GM12878 (cell line): Measurements from ENCODE around the gene LYL1. TPM values are rescaled to one million over a fixed set of nuclear protein-coding genes. Genes with fewer than 3 reads are reported as not detected.
A peak's percentile ranks its signal among the peaks of the same experiment; 100 is the strongest.

ENCODE experiments used
- CBX5 ChIP-seq: sonication (generic); IDR thresholded peaks from 2 replicates; pipeline ENCODE4 v1.6.1; 2016; ENCODE audit warnings: low read depth, moderate library complexity, mild to moderate bottlenecking, inconsistent platforms
- ELK1 ChIP-seq: IDR thresholded peaks from 2 replicates; pipeline ENCODE4 v1.6.1; 2012; ENCODE audit warnings: low read depth, low read length, improper control_type of control experiment
- HSF1 ChIP-seq: fragments of 150-350 bp; IDR thresholded peaks from 2 replicates; pipeline ENCODE4 v1.6.1; 2014; ENCODE audit warnings: mild to moderate bottlenecking, low read depth, low read length
- KAT2A ChIP-seq: conservative IDR thresholded peaks from 2 replicates; pipeline ENCODE4 v1.6.1; 2011; ENCODE audit warnings: low read depth, low read length; ENCODE audit not compliant: control insufficient read depth
- KDM1A ChIP-seq: fragments of 200-600 bp; sonication (generic); IDR thresholded peaks from 2 replicates; pipeline ENCODE4 v1.6.1; 2016; ENCODE audit warnings: borderline replicate concordance
- LARP7 ChIP-seq: fragments of 450-650 bp; IDR thresholded peaks from 2 replicates; pipeline ENCODE4 v1.6.1; 2017; ENCODE audit warnings: mild to moderate bottlenecking
- MTA2 ChIP-seq: fragments of 450-650 bp; IDR thresholded peaks from 2 replicates; pipeline ENCODE4 v1.6.1; 2016; ENCODE audit warnings: low read depth, mild to moderate bottlenecking, moderate library complexity
- NFXL1 ChIP-seq: fragments of 450-650 bp; IDR thresholded peaks from 2 replicates; pipeline ENCODE4 v1.6.1; 2017; ENCODE audit warnings: antibody characterized with exemption, mild to moderate bottlenecking, borderline replicate concordance
- NRF1 ChIP-seq: conservative IDR thresholded peaks from 2 replicates; pipeline ENCODE4 v1.6.1; 2011; ENCODE audit warnings: mild to moderate bottlenecking, low read depth, low read length, improper control_type of control experiment
- POLR2AphosphoS2 ChIP-seq: IDR thresholded peaks from 2 replicates; pipeline ENCODE4 v1.6.1; 2011; ENCODE audit warnings: low read depth, mild to moderate bottlenecking, low read length, improper control_type of control experiment, moderate library complexity
- RB1 ChIP-seq: fragments of 450-650 bp; formaldehyde crosslinking; IDR thresholded peaks from 2 replicates; pipeline ENCODE4 v1.6.1; 2017; ENCODE audit warnings: mild to moderate bottlenecking, borderline replicate concordance
- RUNX3 ChIP-seq: IDR thresholded peaks from 2 replicates; pipeline ENCODE4 v1.6.1; 2012; ENCODE audit warnings: low read length, inconsistent platforms
- SMARCA5 ChIP-seq: fragments of 450-650 bp; IDR thresholded peaks from 2 replicates; pipeline ENCODE4 v1.6.1; 2017; ENCODE audit warnings: mild to moderate bottlenecking
- STAT1 ChIP-seq: fragments of 450-650 bp; conservative IDR thresholded peaks from 2 replicates; pipeline ENCODE4 v1.6.1; 2014; ENCODE audit warnings: antibody characterized with exemption, mild to moderate bottlenecking
- TBL1XR1 ChIP-seq: IDR thresholded peaks from 2 replicates; pipeline ENCODE4 v1.6.1; 2012; ENCODE audit warnings: low read depth, low read length, improper control_type of control experiment
- ZBED1 ChIP-seq: IDR thresholded peaks from 2 replicates; pipeline ENCODE4 v1.6.1; 2016; ENCODE audit warnings: borderline replicate concordance
- ZBTB11 ChIP-seq: fragments of 450-650 bp; formaldehyde crosslinking; IDR thresholded peaks from 2 replicates; pipeline ENCODE4 v1.5.0; 2022; ENCODE audit warnings: mild to moderate bottlenecking, missing genetic modification characterization
- ZNF274 ChIP-seq: IDR thresholded peaks from one replicate; pipeline ENCODE4 v1.8.0; 2011; ENCODE audit not compliant: insufficient read length, insufficient read depth
- polyA plus RNA-seq, 11 experiments: library from polyadenylated mRNA; depleted of rRNA in 4 of 11; unstranded in 6 of 11; stranded (reverse) in 5 of 11; fragments of >200 nt; fragmentation: Nextera tagmentation in 4 of 11; fragmentation: Illumina TruSeq in 1 of 11; extraction: Ambion mirVana in 4 of 11; extraction: Trizol in 1 of 11; gene quantifications; 1 replicate in 1 of 11; 2 replicates in 10 of 11; pipeline versions ENCODE4 v1.2.1 to v1.2.3, GENCODE V29; 2011 to 2016; ENCODE audit warnings: inconsistent platforms in 2 of 11, missing spikeins in 2 of 11, low read depth in 1 of 11
- total RNA-seq, 4 experiments: library from RNA; depleted of rRNA in 3 of 4; stranded (reverse); fragments of >200 nt in 3 of 4; fragmentation: Illumina TruSeq in 1 of 4; extraction: Trizol in 1 of 4; gene quantifications; 2 replicates each; pipeline versions ENCODE4 v1.2.1 to v1.2.3, GENCODE V29; 2013 to 2021
- TF ChIP-seq, protein P1 (sequence below): IDR thresholded peaks from 2 replicates; pipeline ENCODE4 v1.6.1; 2012; ENCODE audit warnings: low read depth, low read length, improper control_type of control experiment
- TF ChIP-seq, protein P2 (sequence below): fragments of 450-650 bp; IDR thresholded peaks from 2 replicates; pipeline ENCODE4 v1.6.1; 2017; ENCODE audit warnings: mild to moderate bottlenecking, moderate library complexity

Gene LYL1
- total and polyA plus RNA-seq, 10 of the 15 experiments (the other 5 are each of a cell fraction or from before 2014, with no cell fraction given): 0.10 to 34.8 (median 4.4) TPM

DNA sequence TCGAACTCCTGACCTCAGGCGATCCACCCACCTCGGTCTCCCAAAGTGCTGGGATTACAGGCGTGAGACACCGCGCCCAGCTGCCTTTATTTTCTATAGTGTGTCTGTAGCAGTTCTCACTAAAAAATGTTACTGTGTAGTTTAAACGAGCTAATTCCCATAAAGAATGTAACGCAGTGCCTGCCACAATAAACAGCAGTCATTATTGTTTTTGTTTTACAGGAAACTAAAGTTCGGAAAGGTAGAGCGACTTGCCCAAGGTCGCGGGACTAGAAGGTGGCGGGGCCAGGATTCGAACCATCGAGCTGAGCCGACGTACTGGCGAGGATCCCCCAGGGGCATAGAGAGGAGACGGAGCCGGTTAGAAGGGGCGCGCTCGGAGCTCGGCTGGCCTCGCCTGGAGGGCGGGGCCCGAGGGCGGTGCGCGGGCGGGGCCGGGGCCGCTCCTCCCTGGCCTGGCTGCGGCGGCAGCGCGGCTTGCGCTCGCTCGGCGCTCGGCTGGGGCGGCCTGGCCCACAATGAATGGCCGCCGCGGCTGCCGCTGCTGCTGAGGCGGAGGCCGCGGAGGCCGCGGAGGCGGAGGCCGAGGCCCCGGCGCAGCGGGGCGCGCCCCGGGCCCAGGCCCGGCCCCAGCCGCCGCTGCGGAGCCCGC lies 15.2 kb upstream of the LYL1 start, which contains the start of gene NACC1 (continued):
- TF ChIP-seq SMARCA5: peak; percentile 80
- TF ChIP-seq MTA2: no peak
- TF ChIP-seq NFXL1: no peak
- TF ChIP-seq ZBED1: no peak
- TF ChIP-seq STAT1: 0 out of 2 replicates have a peak, but pooled peaks have one; percentile 19
- TF ChIP-seq ZNF274: no peak
- no peak for TF ChIP-seq KAT2A
- TF ChIP-seq POLR2AphosphoS2: no peak
- TF ChIP-seq CBX5: no peak
- TF ChIP-seq RB1: 0 out of 2 replicates have a peak, but pooled peaks have one; percentile 41
- no peak for TF ChIP-seq KDM1A
- TF ChIP-seq, protein P1, sequence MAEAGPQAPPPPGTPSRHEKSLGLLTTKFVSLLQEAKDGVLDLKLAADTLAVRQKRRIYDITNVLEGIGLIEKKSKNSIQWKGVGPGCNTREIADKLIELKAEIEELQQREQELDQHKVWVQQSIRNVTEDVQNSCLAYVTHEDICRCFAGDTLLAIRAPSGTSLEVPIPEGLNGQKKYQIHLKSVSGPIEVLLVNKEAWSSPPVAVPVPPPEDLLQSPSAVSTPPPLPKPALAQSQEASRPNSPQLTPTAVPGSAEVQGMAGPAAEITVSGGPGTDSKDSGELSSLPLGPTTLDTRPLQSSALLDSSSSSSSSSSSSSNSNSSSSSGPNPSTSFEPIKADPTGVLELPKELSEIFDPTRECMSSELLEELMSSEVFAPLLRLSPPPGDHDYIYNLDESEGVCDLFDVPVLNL: no peak
- peak; percentile 44 for TF ChIP-seq RUNX3
- TF ChIP-seq NRF1: no peak
- no peak for TF ChIP-seq TBL1XR1
- no peak for TF ChIP-seq ZBTB11 (CRISPR knock-in tag)
- no peak for TF ChIP-seq ELK1
- TF ChIP-seq, protein P2, sequence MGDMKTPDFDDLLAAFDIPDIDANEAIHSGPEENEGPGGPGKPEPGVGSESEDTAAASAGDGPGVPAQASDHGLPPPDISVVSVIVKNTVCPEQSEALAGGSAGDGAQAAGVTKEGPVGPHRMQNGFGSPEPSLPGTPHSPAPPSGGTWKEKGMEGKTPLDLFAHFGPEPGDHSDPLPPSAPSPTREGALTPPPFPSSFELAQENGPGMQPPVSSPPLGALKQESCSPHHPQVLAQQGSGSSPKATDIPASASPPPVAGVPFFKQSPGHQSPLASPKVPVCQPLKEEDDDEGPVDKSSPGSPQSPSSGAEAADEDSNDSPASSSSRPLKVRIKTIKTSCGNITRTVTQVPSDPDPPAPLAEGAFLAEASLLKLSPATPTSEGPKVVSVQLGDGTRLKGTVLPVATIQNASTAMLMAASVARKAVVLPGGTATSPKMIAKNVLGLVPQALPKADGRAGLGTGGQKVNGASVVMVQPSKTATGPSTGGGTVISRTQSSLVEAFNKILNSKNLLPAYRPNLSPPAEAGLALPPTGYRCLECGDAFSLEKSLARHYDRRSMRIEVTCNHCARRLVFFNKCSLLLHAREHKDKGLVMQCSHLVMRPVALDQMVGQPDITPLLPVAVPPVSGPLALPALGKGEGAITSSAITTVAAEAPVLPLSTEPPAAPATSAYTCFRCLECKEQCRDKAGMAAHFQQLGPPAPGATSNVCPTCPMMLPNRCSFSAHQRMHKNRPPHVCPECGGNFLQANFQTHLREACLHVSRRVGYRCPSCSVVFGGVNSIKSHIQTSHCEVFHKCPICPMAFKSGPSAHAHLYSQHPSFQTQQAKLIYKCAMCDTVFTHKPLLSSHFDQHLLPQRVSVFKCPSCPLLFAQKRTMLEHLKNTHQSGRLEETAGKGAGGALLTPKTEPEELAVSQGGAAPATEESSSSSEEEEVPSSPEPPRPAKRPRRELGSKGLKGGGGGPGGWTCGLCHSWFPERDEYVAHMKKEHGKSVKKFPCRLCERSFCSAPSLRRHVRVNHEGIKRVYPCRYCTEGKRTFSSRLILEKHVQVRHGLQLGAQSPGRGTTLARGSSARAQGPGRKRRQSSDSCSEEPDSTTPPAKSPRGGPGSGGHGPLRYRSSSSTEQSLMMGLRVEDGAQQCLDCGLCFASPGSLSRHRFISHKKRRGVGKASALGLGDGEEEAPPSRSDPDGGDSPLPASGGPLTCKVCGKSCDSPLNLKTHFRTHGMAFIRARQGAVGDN: no peak
- TF ChIP-seq LARP7: no peak
- no peak for TF ChIP-seq HSF1
